CD4-positive, alpha-beta T cell treated with Interleukin-4 for 1 hour (primary cell): ENCODE data around the gene CD37.

Experiments
- DNase-seq, 2 donors: peaks; one replicate each; pipeline ENCODE4 v3.0.0-alpha.2; 2020 to 2022

Gene CD37

DNA sequence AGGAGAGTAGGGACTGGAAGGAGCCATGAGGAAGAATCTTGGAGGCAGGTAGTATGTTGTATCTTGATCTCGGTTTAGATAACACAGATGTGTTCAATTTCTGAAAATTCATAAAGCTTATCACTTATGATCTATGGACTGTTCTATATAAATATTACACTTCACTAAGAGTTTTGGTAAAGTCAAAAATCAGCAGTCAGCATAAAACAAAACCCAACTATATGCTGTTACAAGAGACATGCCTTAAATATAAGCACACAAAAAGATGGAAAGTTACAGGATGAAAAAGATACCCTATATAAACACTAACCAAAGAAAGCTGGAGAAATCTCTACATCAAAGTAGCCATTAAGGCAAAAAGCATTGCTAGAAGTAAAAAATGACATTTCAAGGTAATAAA lies 48.4 kb downstream of the CD37 start:
- no peak for DNase-seq

DNA sequence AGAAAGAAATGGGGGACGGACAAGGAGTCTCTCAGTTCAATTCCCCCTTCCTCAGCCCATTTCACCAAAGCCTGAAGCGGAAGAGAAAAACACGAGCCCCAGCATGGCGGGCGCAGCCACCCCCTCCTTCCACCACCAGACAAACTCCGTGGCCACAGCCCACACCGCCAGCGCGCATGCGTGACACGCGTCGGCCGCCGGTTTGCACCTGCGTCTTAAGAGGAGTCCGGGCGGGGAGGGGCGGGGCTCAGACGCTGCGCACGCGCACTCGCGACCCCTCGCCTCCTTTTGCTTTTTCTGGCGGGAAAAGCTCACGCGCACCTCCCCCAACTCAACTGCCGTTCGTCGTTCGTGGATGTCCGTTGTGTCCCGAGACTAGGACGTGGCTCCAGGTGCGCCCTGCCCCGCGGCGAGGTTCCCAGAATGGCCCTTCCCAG lies 52.7 kb downstream of the CD37 start, which contains the start of gene KASH5:
KASH5 (plus strand) TSS at position 314 of the 437 bp plus-strand sequence. CDS start 2,635 bp downstream, outside the sequence.
- DNase-seq: peak; percentile 91 to 92

DNA sequence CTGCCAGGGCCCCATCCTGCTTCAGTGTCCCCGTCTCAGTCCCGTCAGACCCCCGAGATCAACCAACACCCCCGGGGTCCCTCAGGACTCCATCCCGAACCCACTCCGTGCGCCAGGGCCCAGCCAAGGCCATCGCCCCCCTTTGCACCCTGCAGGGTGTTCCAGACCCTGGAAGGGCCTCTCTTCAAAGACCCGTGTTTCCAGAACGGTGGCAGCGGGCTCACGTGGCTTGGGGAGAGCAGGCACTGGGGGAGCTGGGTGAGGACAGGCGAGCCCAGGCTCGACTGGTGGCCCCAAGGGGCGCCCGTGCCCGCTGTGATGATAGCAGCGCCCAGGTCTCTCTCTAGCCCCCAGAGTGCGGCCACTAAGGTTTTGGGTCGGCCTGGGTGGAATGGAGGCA lies 54.2 kb downstream of the CD37 start:
- no peak for DNase-seq
